ENCODE data around the gene ARF1.

The ARF1 gene

DNA sequence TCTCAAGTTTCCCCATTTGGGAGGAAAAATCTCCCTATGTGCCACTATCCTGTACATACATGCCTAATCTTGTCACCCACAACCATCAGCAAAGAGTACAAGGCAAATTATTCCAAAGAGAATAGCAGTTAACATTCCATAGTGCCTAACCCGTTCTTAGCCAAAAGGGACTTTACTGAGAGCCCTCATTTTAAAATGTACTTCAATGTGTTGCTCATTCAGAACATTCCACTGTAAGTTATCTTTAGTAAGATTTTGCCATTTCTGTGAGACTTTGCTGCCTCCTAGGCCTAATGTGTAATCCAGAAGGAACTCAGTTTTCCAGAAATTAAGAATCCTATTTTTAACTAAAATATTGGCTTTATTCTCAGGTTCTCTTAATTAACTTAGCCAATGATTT, 37.8 kb downstream of the ARF1 start:
- H3K4me1 Mint-ChIP-seq = no peaks in the 10 kb centered on the region
- no peak overlapping the region for H3K27ac Mint-ChIP-seq (ENCODE audit: low read depth)
- H3K36me3 Mint-ChIP-seq (ENCODE audit: insufficient read depth) = peaks cover 2% of the 10 kb centered on the region
- ATAC-seq (replicated peaks; ENCODE audit: extremely low read depth, poor library complexity, severe bottlenecking) (no peak), DNase-seq (ENCODE audit: low spot score in 2 of 2) (no peak)
- H3K9me3 Mint-ChIP-seq = no peaks in the 10 kb centered on the region
- no peak overlapping the region for H3K4me3 Mint-ChIP-seq
- H3K27me3 Mint-ChIP-seq = no peaks in the 10 kb centered on the region

DNA sequence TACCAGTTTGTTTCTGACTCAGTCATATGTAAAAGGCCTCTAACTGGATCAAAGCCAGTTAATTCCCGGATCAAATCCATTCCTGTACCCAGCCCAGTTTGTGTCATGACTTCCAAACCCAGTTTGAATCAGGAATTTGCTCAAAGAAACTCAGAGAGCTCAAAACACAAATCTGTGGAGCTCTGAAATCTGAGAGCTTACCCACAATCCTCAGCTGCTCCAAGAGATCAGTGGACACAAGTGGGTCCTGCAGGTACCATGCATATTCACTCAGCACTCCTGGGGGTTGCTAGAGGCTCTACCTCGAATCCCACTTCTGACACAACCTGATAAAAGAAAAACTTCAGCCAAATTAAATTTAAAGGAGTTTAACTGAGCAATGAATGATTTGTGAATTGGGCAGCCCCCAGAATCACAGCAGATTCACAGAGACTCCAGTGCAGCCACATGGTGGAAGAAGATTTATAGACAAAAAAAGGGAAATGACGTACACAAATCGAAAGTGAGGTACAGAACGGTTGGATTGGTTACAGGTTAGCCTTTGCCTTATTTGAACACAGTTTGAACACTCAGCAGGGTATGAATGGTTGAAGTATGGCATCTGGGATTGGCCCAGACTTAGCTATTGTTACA, 38.5 kb downstream of the ARF1 start:
- no peaks in the 10 kb centered on the region for H3K9me3 Mint-ChIP-seq
- H3K36me3 Mint-ChIP-seq (ENCODE audit: insufficient read depth) = peaks cover 2% of the 10 kb centered on the region
- no peak overlapping the region for H3K27ac Mint-ChIP-seq (ENCODE audit: low read depth)
- no peaks in the 10 kb centered on the region for H3K4me1 Mint-ChIP-seq
- no peaks in the 10 kb centered on the region for H3K27me3 Mint-ChIP-seq
- no peak for DNase-seq (ENCODE audit: low spot score in 2 of 2)
- no peak overlapping the region for H3K4me3 Mint-ChIP-seq
- no peak for ATAC-seq (replicated peaks; ENCODE audit: extremely low read depth, poor library complexity, severe bottlenecking)

DNA sequence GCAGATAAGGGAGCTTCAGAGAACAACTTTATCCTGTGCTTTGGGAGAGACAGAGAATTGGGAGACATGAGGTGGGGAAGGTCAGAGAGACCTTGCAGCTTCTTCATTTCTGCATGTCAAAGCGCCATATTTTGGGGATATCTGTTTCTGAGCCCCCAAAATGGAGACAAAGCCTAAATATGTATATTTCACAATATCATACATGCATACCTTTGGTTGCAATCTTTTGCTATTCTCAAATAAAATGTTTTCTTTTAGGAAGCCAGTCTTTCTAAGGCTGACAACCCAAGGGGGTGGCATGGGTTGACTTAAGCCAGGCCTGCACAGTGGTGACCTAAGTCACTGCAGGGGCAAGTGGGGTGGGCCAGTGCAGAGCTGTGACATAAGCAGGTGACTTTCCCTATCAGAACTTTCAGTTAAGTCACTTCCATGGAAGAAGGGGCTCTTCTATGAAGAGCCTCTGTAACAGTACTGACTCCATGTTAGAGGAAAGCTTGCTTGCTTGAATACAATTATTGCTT, 40.5 kb downstream of the ARF1 start:
- Mint-ChIP-seq H3K4me3 (no peak overlapping the region), H3K4me1 (no peaks in the 10 kb centered on the region), H3K9me3 (no peaks in the 10 kb centered on the region), H3K27ac (ENCODE audit: low read depth) (no peak overlapping the region), H3K36me3 (ENCODE audit: insufficient read depth) (peaks cover 2% of the 10 kb centered on the region), H3K27me3 (no peaks in the 10 kb centered on the region)
- ATAC-seq (replicated peaks; ENCODE audit: extremely low read depth, poor library complexity, severe bottlenecking) (no peak), DNase-seq (ENCODE audit: low spot score in 2 of 2) (no peak)

DNA sequence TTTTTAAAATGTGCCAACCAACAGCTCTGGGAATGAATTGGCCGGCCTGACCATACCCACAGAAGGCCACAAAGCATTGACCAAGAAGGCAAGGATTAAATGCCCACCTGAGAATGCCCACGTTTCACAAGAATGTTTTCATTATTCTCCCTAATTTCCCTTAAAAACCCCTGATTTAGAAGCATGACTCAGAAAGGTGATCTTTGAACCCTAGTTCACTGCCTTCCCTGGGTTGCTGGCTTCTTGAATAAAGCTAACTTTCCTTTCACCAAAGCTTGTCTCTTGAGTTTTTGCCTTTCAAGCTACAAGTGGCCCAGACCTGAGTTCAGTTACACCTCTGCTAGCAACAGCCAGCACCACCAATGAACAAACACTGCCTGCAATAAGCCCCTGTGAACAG, 41.0 kb downstream of the ARF1 start:
- Mint-ChIP-seq H3K9me3 (no peaks in the 10 kb centered on the region), H3K36me3 (ENCODE audit: insufficient read depth) (peaks cover 2% of the 10 kb centered on the region), H3K27me3 (no peaks in the 10 kb centered on the region), H3K4me1 (no peaks in the 10 kb centered on the region), H3K27ac (ENCODE audit: low read depth) (no peak overlapping the region), H3K4me3 (no peak overlapping the region)
- DNase-seq (ENCODE audit: low spot score in 2 of 2) (no peak), ATAC-seq (replicated peaks; ENCODE audit: extremely low read depth, poor library complexity, severe bottlenecking) (no peak)

DNA sequence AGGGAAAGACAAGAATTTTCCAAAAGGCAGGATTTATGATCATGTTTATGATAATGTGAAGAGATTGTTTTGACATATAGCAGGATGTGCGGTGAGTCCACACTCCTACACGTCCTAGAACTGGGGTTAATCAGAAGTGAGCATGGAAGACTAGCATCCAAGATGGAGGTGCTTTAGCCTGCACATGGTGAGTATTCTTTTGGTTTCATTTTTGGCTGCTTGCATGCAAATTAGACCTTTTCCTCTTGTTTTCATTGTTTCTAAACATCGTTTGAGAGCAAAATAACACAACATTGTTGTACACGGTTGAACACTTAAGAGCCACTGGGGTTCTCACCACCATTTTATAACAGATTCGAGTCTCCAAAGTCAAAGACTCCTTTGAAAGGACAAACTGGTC, 42.7 kb downstream of the ARF1 start:
- Mint-ChIP-seq H3K9me3 (no peaks in the 10 kb centered on the region), H3K27ac (ENCODE audit: low read depth) (no peak overlapping the region), H3K4me3 (no peak overlapping the region), H3K4me1 (no peaks in the 10 kb centered on the region), H3K27me3 (no peaks in the 10 kb centered on the region), H3K36me3 (ENCODE audit: insufficient read depth) (peaks cover 2% of the 10 kb centered on the region)
- no peak for DNase-seq (ENCODE audit: low spot score in 2 of 2)
- no peak for ATAC-seq (replicated peaks; ENCODE audit: extremely low read depth, poor library complexity, severe bottlenecking)

DNA sequence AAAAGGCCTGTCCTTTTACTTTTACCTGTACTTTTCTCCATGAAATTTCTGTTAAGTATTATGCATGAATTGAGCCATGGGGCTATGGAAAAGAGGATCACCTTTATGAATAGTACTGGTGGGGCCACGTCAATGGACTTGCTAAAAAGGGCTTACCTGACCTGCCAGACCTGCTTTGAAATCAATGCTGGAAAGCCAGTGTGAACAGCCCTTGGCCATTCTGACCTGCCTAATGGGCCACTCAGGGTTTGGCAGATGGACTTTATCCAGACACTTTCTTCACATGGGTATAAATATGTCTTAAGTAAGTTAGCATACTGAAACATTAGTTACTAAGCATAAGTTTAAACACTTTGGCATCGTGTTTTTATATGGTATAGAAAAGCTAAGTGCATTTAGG, 49.3 kb downstream of the ARF1 start:
- Mint-ChIP-seq H3K36me3 (ENCODE audit: insufficient read depth) (peaks cover 4% of the 10 kb centered on the region), H3K27me3 (no peaks in the 10 kb centered on the region), H3K4me3 (no peak overlapping the region), H3K27ac (ENCODE audit: low read depth) (no peak overlapping the region), H3K4me1 (peaks cover 11% of the 10 kb centered on the region), H3K9me3 (no peaks in the 10 kb centered on the region)
- ATAC-seq (replicated peaks; ENCODE audit: extremely low read depth, poor library complexity, severe bottlenecking) (no peak), DNase-seq (ENCODE audit: low spot score in 2 of 2) (no peak)

DNA sequence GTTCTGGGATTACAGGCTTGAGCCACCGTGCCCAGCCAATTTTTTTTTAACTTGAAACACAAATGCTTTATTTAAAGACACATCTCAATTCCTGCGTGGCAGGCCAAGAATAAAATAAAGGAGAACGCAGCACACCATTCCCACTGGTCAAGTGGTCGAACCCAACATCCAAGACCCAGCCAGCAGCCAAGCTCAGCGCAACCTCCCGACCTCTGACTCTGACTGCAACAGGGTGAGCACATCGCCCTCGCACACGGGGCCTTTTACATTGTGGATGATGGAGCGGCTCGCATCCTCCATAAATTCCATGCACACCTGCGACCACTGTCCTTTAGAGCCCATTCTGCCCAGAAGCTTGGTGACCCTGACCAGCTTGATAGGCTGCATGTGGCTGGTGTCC, 52.1 kb downstream of the ARF1 start:
- no peak overlapping the region for H3K4me3 Mint-ChIP-seq
- H3K27me3 Mint-ChIP-seq = no peaks in the 10 kb centered on the region
- peaks cover 22% of the 10 kb centered on the region for H3K4me1 Mint-ChIP-seq
- no peak overlapping the region for H3K27ac Mint-ChIP-seq (ENCODE audit: low read depth)
- H3K9me3 Mint-ChIP-seq = no peaks in the 10 kb centered on the region
- DNase-seq (ENCODE audit: low spot score in 2 of 2) (no peak), ATAC-seq (replicated peaks; ENCODE audit: extremely low read depth, poor library complexity, severe bottlenecking) (no peak)
- peaks cover 5% of the 10 kb centered on the region for H3K36me3 Mint-ChIP-seq (ENCODE audit: insufficient read depth)

DNA sequence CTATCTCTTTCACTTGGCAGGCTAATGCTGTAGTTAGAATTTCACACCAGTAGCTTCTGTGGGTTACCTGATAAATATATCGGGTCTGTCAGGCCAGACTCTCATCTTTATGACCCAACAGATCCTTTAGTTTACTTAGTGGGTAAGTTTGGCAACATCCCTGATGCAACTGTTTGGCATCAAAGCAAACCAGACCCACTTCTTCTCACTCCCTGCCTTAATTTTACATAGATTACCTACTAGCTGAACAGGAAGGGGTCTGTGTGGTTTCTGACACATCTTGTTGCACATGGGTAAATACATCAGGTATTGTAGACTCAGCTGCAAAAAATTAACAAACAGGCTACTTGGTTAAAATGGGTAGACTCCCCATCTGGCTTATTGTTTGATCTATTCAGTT, 54.4 kb downstream of the ARF1 start:
- Mint-ChIP-seq H3K4me1 (peaks cover 22% of the 10 kb centered on the region), H3K4me3 (peak overlapping the region; percentile 21), H3K36me3 (ENCODE audit: insufficient read depth) (peaks cover 19% of the 10 kb centered on the region), H3K9me3 (no peaks in the 10 kb centered on the region), H3K27ac (ENCODE audit: low read depth) (peak overlapping the region; percentile 72), H3K27me3 (no peaks in the 10 kb centered on the region)
- peak in 1 of 2 donors; percentile 44 for DNase-seq (ENCODE audit: low spot score in 2 of 2)
- peak; percentile 16 for ATAC-seq (replicated peaks; ENCODE audit: extremely low read depth, poor library complexity, severe bottlenecking)

DNA sequence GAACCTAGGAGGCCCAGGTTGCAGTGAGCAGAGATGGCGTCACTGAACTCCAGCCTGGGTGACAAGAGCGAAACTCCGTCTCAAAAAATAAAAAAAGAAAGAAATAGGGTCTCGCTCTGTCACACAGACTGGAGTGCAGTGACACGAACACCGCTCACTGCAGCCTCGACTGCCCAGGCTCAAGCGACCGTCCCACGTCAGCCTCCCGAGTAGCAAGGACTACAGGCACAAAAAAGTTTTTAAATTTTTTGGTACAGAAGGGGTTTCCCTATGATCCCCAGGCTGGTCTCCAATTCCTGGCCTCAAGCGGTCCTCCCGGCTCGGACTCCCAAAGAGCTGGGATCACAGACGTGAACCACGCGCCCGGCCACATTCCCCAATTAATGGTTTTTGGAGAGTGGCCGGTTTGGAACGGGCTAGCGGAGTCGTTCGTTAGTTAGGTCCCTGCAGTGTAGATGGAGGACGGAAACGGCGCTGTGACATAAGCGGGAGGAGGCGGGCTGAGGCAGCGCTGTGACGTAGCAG, 57.0 kb downstream of the ARF1 start:
- ATAC-seq (replicated peaks; ENCODE audit: extremely low read depth, poor library complexity, severe bottlenecking) (no peak), DNase-seq (ENCODE audit: low spot score in 2 of 2) (no peak)
- H3K27ac Mint-ChIP-seq (ENCODE audit: low read depth) = peak overlapping the region; percentile 93
- no peaks in the 10 kb centered on the region for H3K9me3 Mint-ChIP-seq
- peak overlapping the region; percentile 96 for H3K4me3 Mint-ChIP-seq
- H3K4me1 Mint-ChIP-seq = peaks cover 48% of the 10 kb centered on the region
- no peaks in the 10 kb centered on the region for H3K27me3 Mint-ChIP-seq
- H3K36me3 Mint-ChIP-seq (ENCODE audit: insufficient read depth) = peaks cover 31% of the 10 kb centered on the region

DNA sequence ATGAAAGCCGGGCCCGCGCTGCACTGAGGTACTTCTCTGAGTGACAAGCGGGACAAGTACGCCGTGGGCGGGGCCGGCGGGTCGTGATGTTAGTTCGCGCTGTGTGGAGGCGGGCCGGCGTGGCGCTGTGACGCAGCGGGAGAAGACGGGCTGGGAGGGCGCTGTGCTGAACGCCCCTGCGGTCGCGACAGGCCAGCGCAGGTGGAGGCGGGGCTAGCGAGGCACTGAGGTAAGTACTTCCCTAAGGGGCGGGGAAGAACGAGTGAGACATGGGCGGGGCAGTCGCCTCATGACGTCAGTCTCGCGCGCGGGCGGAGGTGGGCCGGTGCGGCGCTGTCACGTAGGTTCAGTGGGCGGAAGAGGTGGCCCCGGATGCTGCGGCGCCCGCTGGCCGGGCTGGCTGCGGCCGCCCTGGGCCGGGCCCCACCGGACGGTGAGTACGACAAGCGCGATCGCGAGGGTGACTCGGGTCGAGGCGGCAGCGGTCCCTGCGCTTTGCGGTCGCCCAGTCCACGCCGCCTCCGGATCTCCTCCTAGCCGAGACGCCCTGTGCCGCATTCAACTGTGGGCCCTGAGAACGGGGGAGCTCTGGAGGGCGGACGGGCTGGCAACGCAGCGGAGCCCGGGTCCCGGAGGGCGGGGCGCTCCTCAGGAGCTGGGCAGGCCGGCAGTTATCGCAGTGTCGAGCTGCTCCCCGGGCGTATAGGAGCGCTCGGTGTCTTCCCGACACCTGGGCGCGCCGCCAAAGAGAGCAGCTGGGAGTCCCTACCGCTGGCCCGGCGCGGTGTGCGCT, 57.6 kb downstream of the ARF1 start, which contains the start of gene GUK1:
Gene GUK1 (plus strand): TSS at position 349 of the 793 bp plus-strand sequence. CDS start 24 bp downstream, at position 373.
- peak; percentile 84 for ATAC-seq (replicated peaks; ENCODE audit: extremely low read depth, poor library complexity, severe bottlenecking)
- peaks cover 34% of the 10 kb centered on the region for H3K36me3 Mint-ChIP-seq (ENCODE audit: insufficient read depth)
- peak within 1 kb of the TSS; percentile 96 for H3K4me3 Mint-ChIP-seq
- no peaks in the 10 kb centered on the region for H3K9me3 Mint-ChIP-seq
- peak; percentile 99 to 100 for DNase-seq (ENCODE audit: low spot score in 2 of 2)
- peak within 1 kb of the TSS; percentile 93 for H3K27ac Mint-ChIP-seq (ENCODE audit: low read depth)
- H3K4me1 Mint-ChIP-seq = peaks cover 54% of the 10 kb centered on the region
- H3K27me3 Mint-ChIP-seq = no peaks in the 10 kb centered on the region

DNA sequence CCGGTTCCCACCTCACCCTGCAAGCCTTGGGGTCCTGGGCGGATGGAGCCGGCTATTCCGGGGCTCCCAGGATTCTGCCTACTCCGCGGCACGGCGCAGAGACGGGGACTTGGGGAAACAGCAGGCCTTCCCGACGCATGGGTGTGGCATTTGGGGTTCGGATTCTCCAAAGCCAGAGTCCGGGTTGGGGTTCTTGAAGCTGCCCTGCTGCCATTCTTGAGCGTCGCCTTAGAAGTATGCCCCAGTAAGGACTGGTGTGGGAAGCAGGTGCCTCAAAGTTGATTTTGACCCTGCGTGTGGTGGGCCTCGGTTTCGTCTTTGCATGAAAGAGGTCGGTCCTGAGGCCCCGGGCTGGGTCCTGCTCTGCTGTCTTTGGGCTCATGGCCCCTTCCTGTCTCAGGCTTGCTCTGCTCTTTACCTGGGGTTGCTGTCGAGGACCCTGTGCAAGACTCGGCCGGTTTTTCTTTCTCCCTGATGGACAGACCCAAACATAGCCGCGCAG, 58.3 kb downstream of the ARF1 start:
- Mint-ChIP-seq H3K27ac (ENCODE audit: low read depth) (peak overlapping the region; percentile 93), H3K4me1 (peaks cover 52% of the 10 kb centered on the region), H3K36me3 (ENCODE audit: insufficient read depth) (peaks cover 34% of the 10 kb centered on the region), H3K9me3 (no peaks in the 10 kb centered on the region), H3K27me3 (no peaks in the 10 kb centered on the region), H3K4me3 (peak overlapping the region; percentile 96)
- peak in 1 of 2 donors; percentile 15 for DNase-seq (ENCODE audit: low spot score in 2 of 2)
- ATAC-seq (replicated peaks; ENCODE audit: extremely low read depth, poor library complexity, severe bottlenecking) = no peak

DNA sequence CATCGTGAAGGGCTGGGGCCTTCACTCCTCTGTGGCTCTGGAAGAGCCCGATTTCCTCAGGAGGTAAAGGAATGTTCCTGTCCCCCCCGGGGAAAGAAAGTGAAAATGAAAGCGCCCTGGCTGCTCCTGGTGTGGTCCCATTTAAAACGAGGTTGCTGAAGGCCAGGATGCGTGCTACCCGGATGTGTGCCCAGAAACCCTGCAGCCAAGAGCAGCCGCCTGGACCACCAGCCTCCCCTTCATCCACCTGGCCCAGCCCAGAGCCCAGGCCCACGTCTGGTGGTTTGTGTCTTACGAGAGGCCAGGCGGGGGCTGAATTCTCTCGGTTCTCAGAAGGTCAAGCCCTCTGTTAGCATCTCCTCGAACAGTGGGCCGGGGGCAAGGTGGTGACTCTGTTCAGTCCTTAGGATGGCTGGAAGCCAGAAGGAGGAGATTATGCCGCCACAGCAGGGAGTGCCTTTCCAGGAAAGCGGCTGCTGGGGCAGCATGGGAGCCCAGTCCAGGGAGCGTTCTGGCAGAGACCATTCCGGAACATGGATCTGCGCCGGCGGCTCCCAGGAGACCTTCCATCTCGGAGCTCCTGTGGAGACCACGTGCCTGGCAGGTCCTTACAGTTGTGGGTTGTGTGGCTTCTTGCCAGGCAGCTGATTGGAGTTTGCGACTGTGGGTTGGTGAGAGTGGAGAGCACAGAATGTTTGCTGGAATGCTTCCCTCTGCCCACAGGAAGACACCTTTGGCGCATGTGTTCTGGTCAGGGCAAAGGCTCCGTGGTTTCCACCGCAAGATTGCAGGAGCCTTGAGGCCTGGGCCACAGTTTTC, 58.9 kb downstream of the ARF1 start:
- Mint-ChIP-seq H3K4me1 (peaks cover 46% of the 10 kb centered on the region), H3K36me3 (ENCODE audit: insufficient read depth) (peaks cover 36% of the 10 kb centered on the region), H3K27ac (ENCODE audit: low read depth) (peak overlapping the region; percentile 93), H3K27me3 (no peaks in the 10 kb centered on the region), H3K9me3 (no peaks in the 10 kb centered on the region), H3K4me3 (peak overlapping the region; percentile 96)
- DNase-seq (ENCODE audit: low spot score in 2 of 2) = peak in 1 of 2 donors; percentile 13
- ATAC-seq (replicated peaks; ENCODE audit: extremely low read depth, poor library complexity, severe bottlenecking) = no peak

Data from central memory CD8-positive, alpha-beta T cell (primary cell).